Transverse colon (tissue), 4 donors: ENCODE data around the gene LRRC63.

Experiments
- POLR2AphosphoS5 ChIP-seq, 3 donors: sonication (generic); formaldehyde crosslinking; IDR thresholded peaks; one replicate each; pipeline ENCODE4 v1.6.1; 2016; ENCODE audit warnings: antibody characterized with exemption in 3 of 3
- TF ChIP-seq, protein P1 (sequence below), 5 experiments: fragments of 200-600 bp in 3 of 5; fragments of 450-650 bp in 2 of 5; sonication (generic) in 3 of 5; IDR thresholded peaks; 1 replicate in 2 of 5; 2 replicates in 3 of 5; pipeline ENCODE4 v1.5.1; 2016 to 2017; ENCODE audit warnings: antibody characterized with exemption in 5 of 5, inconsistent platforms in 3 of 5, mild to moderate bottlenecking in 2 of 5, moderate library complexity in 1 of 5

DNA sequence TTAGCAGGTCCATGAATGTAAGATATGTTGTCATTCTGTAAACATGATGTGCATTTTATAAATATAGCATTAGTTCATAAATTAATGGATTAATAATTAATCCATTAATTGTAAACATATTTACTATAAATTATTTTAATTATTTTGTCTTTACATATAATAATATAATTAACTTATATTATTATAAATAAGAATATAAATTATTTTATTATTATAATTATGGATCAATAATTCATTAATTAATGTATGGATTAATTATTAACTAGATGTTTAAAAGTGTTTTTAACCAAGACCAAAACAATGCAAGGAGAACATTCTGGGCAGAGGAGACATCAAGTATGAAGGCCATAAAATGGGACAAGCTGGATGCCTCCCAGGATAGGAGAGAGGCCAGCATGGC, 103.3 kb downstream of the LRRC63 start:
- TF ChIP-seq, protein P1, sequence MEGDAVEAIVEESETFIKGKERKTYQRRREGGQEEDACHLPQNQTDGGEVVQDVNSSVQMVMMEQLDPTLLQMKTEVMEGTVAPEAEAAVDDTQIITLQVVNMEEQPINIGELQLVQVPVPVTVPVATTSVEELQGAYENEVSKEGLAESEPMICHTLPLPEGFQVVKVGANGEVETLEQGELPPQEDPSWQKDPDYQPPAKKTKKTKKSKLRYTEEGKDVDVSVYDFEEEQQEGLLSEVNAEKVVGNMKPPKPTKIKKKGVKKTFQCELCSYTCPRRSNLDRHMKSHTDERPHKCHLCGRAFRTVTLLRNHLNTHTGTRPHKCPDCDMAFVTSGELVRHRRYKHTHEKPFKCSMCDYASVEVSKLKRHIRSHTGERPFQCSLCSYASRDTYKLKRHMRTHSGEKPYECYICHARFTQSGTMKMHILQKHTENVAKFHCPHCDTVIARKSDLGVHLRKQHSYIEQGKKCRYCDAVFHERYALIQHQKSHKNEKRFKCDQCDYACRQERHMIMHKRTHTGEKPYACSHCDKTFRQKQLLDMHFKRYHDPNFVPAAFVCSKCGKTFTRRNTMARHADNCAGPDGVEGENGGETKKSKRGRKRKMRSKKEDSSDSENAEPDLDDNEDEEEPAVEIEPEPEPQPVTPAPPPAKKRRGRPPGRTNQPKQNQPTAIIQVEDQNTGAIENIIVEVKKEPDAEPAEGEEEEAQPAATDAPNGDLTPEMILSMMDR (IDR thresholded peaks at IDR 0.05) = no peak
- no peak for TF ChIP-seq POLR2AphosphoS5 (IDR thresholded peaks at IDR 0.05)
